Spleen (tissue), 7 donors: ENCODE results near the gene ARHGAP11A.

Source experiments
- POLR2A ChIP-seq, 3 donors: fragments of 450-650 bp; IDR thresholded peaks; one replicate each; pipeline ENCODE4 v1.5.1; 2017; ENCODE audit warnings: antibody characterized with exemption in 3 of 3, mild to moderate bottlenecking in 1 of 3
- TF ChIP-seq, protein P1 (sequence below), 11 experiments: fragments of 200-600 bp in 7 of 11; fragments of 450-650 bp in 4 of 11; sonication (generic) in 4 of 11; IDR thresholded peaks in 8 of 11; conservative IDR thresholded peaks in 3 of 11; 1 replicate in 7 of 11; 2 replicates in 4 of 11; pipeline versions ENCODE4 v1.4.0 to v1.8.0; 2016 to 2021; ENCODE audit warnings: antibody characterized with exemption in 11 of 11, inconsistent platforms in 4 of 11, mild to moderate bottlenecking in 1 of 11
- donor health status: DM: no; HTN: no; CAD: no; lungs with moderate emphysema.
- donor health status: DM: no; HTN: no; CAD: no.
- donor health status: DM: no; HTN: no; CAD: no.

DNA sequence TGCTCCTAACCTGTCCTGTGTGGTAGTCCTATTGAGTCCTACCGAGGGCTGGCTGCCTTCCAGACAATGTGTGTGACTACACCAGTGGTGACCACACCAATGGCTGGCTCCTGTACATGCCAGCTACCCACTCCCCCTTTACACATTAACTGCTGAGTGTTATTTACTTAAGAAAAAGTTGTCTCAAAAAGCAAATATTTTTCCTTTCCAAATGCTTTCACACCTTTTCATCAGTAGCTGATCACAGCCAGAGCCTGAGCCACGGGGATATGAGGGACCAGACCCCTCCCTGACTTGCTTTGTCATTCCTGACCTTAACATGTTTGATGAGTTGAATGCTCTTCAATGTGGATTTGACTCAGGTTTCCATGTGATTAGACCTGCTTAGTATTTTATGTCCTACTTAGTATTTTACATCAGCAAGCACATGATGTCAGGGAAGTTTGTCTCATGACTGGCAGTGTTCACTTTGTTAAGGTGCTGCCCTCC lies 72.9 kb downstream of the ARHGAP11A start:
- TF ChIP-seq, protein P1, sequence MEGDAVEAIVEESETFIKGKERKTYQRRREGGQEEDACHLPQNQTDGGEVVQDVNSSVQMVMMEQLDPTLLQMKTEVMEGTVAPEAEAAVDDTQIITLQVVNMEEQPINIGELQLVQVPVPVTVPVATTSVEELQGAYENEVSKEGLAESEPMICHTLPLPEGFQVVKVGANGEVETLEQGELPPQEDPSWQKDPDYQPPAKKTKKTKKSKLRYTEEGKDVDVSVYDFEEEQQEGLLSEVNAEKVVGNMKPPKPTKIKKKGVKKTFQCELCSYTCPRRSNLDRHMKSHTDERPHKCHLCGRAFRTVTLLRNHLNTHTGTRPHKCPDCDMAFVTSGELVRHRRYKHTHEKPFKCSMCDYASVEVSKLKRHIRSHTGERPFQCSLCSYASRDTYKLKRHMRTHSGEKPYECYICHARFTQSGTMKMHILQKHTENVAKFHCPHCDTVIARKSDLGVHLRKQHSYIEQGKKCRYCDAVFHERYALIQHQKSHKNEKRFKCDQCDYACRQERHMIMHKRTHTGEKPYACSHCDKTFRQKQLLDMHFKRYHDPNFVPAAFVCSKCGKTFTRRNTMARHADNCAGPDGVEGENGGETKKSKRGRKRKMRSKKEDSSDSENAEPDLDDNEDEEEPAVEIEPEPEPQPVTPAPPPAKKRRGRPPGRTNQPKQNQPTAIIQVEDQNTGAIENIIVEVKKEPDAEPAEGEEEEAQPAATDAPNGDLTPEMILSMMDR (IDR thresholded peaks at IDR 0.05 in 8 of 11, conservative IDR thresholded peaks at IDR 0.05 in 3 of 11) = no peak
- no peak for TF ChIP-seq POLR2A (IDR thresholded peaks at IDR 0.05)
